ENCODE measurements around the gene GRK1.

Gene GRK1

GRCh38 chr13:113747291-113747833 is 80.3 kb downstream of the GRK1 start:
- TF ChIP-seq CTCF (IDR thresholded peaks at IDR 0.05), result no peak
- Mint-ChIP-seq H3K36me3 (ENCODE audit: low read depth) (no peaks in the 10 kb centered on the region), H3K9me3 (peaks cover 11% of the 10 kb centered on the region), H3K4me3 (no peak overlapping the region), H3K27me3 (ENCODE audit: low read depth, poor library complexity) (peaks cover 8% of the 10 kb centered on the region), H3K4me1 (peaks cover 24% of the 10 kb centered on the region), H3K27ac (no peak overlapping the region)
- no peak for DNase-seq

DNA sequence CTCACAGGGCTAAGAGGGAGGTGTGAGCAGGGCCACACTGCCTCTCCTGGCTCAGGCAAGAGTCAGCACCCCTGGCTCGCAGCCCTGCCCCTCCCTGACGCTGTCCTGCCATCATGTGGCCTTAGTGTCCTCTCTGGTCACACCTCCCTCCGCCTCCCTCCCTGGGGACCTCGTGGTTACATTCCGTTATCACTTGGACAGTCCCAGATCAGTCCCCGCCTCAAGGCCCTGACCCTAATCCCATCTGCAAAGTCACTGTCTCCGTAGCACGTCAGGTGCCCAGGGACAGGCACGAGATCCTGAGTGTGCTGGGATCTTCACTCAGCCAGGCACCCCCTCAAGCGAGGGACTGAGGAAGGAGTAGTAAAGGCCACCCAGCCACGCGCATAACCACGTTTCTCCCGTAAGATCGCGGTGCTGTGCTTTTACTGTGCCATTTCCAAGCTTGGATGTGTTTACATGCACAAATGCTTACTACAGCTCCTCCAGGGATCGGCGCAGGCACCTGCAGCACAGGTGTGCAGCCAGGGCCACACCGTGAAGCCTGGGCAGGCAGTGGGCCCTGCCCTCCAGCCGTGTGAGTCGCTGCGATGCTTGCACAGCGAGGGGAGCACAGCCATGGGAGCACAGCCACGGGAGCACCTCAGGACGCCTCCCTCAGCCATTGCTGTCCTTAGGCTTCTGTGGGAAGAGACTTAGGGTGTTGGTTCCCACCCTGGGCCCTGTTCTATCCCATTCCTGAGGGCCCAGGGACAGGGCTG is 81.3 kb downstream of the GRK1 start:
- H3K27ac Mint-ChIP-seq, result no peak overlapping the region
- TF ChIP-seq CTCF (IDR thresholded peaks at IDR 0.05), result no peak

GRCh38 chr13:113748862-113749451 is 81.9 kb downstream of the GRK1 start:
- Mint-ChIP-seq H3K36me3 (ENCODE audit: low read depth) (no peaks in the 10 kb centered on the region), H3K27ac (no peak overlapping the region), H3K27me3 (ENCODE audit: low read depth, poor library complexity) (peaks cover 19% of the 10 kb centered on the region), H3K4me3 (no peak overlapping the region), H3K9me3 (peaks cover 11% of the 10 kb centered on the region), H3K4me1 (peaks cover 15% of the 10 kb centered on the region)
- TF ChIP-seq CTCF (IDR thresholded peaks at IDR 0.05), result no peak
- no peak for DNase-seq

More for the DNA sequence above, 81.3 kb downstream of the GRK1 start:
- Mint-ChIP-seq H3K9me3 (peaks cover 11% of the 10 kb centered on the region), H3K36me3 (ENCODE audit: low read depth) (no peaks in the 10 kb centered on the region), H3K27me3 (ENCODE audit: low read depth, poor library complexity) (peaks cover 13% of the 10 kb centered on the region), H3K4me1 (peaks cover 15% of the 10 kb centered on the region), H3K4me3 (no peak overlapping the region)
- no peak for DNase-seq

GRCh38 chr13:113749507-113749906 is 82.5 kb downstream of the GRK1 start:
- no peak overlapping the region for H3K4me3 Mint-ChIP-seq
- peaks cover 11% of the 10 kb centered on the region for H3K9me3 Mint-ChIP-seq
- no peak for DNase-seq
- no peak overlapping the region for H3K27ac Mint-ChIP-seq
- TF ChIP-seq CTCF (IDR thresholded peaks at IDR 0.05), result no peak
- H3K36me3 Mint-ChIP-seq (ENCODE audit: low read depth), result no peaks in the 10 kb centered on the region
- peaks cover 23% of the 10 kb centered on the region for H3K27me3 Mint-ChIP-seq (ENCODE audit: low read depth, poor library complexity)
- peaks cover 15% of the 10 kb centered on the region for H3K4me1 Mint-ChIP-seq

DNA sequence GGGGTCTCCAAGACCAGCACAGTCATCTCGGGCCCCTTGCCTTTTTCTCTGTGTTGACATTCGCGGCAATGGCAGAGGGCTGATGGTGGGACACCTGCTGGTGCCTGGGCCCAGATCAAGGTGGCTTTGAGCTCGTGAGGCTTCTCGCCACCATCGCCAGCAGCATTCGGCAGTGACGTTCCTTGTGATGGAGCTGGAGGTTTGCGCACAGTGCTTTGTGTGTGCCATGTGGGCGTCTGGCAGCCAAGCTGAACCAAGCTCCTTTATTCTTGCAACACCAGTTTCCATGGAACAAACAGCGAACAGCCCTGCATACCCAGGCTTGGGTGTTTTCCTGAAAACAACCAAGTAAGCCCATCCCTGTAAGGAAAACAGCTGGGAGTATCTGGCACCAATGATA is 82.9 kb downstream of the GRK1 start:
- DNase-seq, result no peak
- Mint-ChIP-seq H3K27me3 (ENCODE audit: low read depth, poor library complexity) (peaks cover 27% of the 10 kb centered on the region), H3K4me3 (no peak overlapping the region), H3K27ac (no peak overlapping the region), H3K4me1 (peaks cover 15% of the 10 kb centered on the region), H3K36me3 (ENCODE audit: low read depth) (no peaks in the 10 kb centered on the region), H3K9me3 (peaks cover 11% of the 10 kb centered on the region)
- TF ChIP-seq CTCF (IDR thresholded peaks at IDR 0.05), result no peak
